ENCODE data around the gene ABTB2.

Gene ABTB2

GRCh38 chr11:34132261-34132965 is 225.4 kb downstream of the ABTB2 start:
- in situ Hi-C loops (cut with MboI; ENCODE audit: low sequenced_read_pairs): no loop called here

GRCh38 chr11:34128824-34129223 is 229.0 kb downstream of the ABTB2 start:
- in situ Hi-C loops (cut with MboI; ENCODE audit: low sequenced_read_pairs): no loop called here

- in situ Hi-C loops (cut with MboI; ENCODE audit: low sequenced_read_pairs): no loop called here
Measured at GRCh38 chr11:34126959-34127848, 230.6 kb downstream of the ABTB2 start.

- in situ Hi-C loops (cut with MboI; ENCODE audit: low sequenced_read_pairs): no loop called here
Measured at GRCh38 chr11:34124885-34125668, 232.7 kb downstream of the ABTB2 start.

GRCh38 chr11:34120651-34121050 is 237.2 kb downstream of the ABTB2 start:
- in situ Hi-C loops (cut with MboI; ENCODE audit: low sequenced_read_pairs): no loop called here

- in situ Hi-C loops (cut with MboI; ENCODE audit: low sequenced_read_pairs): no loop called here
Measured at GRCh38 chr11:34114471-34114870, 243.3 kb downstream of the ABTB2 start.

GRCh38 chr11:34114014-34114413 is 243.8 kb downstream of the ABTB2 start:
- in situ Hi-C loops (cut with MboI; ENCODE audit: low sequenced_read_pairs): no loop called here

- in situ Hi-C loops (cut with MboI; ENCODE audit: low sequenced_read_pairs): no loop called here
Measured at GRCh38 chr11:34111722-34112270, 246.0 kb downstream of the ABTB2 start.

- in situ Hi-C loops (cut with MboI; ENCODE audit: low sequenced_read_pairs): no loop called here
Measured at GRCh38 chr11:34105957-34106504, 251.8 kb downstream of the ABTB2 start.

- in situ Hi-C loops (cut with MboI; ENCODE audit: low sequenced_read_pairs): no loop called here
Measured at GRCh38 chr11:34105079-34105956, 252.5 kb downstream of the ABTB2 start, which contains the start of gene NAT10. Gene NAT10, plus strand, starts transcription at chr11:34105629. Its CDS starts 2,597 bp downstream, at chr11:34108226.

GRCh38 chr11:34104680-34105078 is 253.1 kb downstream of the ABTB2 start:
- in situ Hi-C loops (cut with MboI; ENCODE audit: low sequenced_read_pairs): no loop called here

All from hTERT RPE-1 (cell line).